NCI-H446 treated with DMSO at 0.1 percent for 48 hours (cell line): ENCODE measurements around the gene OR52A5.

Experiments used
- DNase-seq: peaks from one replicate; lab custom pipeline; 2025; lab: John Stamatoyannopoulos, UW

Gene OR52A5

DNA sequence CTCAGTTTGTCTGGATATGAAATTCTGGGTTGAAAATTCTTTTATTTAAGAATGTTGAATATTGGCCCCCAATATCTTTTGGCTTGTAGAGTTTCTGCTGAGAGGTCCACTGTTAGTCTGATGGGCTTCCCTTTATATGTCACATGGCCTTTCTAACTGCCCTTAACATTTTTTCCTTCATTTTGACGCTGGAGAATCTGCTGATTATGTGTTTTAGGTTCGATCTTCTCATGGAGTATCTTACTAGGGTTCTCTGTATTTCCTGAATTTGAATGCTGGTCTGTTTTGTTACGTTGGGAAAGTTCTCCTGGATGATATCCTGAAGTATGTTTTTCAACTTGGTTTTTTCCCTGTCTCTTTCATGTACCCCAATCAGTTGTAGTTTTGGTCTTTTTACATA, 22.8 kb downstream of the OR52A5 start:
- DNase-seq = no peak

DNA sequence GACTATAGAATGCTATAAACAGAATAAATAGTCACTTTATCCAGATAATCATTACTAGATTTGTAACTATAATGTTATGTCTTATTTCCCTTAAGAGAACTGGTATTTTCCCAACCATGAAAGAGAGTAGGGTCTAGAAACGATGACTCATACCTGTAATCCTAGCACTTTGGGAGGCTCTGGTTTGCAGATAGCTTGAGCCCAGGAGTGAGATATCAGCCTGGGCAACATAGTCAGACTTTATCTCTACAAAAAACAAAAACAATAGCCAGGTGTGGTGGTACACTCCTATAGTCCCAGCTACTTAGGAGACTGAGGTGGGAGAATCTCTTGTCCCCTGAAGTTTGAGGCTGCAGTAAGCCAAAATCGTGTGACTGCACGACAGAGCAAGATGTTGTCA, 30.9 kb downstream of the OR52A5 start:
- DNase-seq = no peak

DNA sequence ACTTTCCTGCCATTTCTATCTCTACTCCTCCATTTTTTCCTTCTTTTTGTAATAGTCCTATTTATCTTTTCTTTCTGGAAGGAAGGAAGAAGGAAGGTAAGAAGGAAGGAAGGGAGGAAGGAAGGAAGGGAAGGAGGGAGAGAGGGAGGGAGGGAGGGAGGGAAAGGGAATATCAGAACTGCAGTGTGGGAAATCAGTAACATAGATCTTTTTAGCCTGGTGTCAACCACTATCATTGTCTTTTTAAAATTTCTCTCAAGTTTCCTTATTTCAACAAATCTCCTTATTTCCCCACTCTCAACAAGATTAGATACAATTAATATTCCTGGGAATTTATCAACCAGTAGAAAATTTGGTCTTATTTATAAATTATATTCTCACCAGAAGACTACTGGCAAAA, 35.1 kb downstream of the OR52A5 start:
- no peak for DNase-seq

DNA sequence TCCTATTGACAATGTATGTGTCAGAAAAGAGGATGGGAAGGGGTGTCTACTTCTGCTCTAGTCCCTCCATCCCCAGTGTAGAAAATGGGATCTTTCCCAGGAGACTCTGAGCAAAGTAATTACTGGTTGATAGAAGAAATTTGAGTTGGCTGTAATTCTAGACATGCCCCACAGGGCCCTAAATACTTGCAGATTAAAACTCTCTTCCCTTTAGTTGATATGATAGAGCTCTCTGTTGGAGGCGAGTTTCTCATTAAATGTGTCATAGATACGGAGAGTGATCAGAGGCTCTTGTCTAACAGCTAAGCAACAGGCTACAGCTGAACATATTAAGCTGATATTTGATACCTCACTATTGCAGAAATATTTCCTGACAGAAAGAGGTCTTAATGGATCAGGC, 35.9 kb downstream of the OR52A5 start:
- no peak for DNase-seq

DNA sequence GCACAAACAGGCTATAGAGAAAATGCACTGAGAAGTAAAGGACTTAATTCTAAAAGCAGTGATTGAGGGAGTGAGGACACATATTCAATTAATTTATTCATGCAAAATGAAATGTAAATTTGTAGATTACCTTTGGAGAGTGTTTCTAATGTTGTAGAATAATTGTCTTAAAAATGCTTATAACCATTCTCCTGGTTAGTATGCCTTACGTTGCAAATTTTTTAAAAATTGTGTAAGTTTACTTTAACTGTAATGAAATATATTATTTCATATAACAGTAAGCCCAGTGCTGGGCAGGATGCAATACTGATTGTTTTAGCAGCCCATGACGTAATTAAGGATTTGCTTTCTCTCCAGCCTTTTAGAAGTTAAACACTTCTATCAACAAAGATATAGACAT, 42.1 kb downstream of the OR52A5 start:
- DNase-seq = no peak

DNA sequence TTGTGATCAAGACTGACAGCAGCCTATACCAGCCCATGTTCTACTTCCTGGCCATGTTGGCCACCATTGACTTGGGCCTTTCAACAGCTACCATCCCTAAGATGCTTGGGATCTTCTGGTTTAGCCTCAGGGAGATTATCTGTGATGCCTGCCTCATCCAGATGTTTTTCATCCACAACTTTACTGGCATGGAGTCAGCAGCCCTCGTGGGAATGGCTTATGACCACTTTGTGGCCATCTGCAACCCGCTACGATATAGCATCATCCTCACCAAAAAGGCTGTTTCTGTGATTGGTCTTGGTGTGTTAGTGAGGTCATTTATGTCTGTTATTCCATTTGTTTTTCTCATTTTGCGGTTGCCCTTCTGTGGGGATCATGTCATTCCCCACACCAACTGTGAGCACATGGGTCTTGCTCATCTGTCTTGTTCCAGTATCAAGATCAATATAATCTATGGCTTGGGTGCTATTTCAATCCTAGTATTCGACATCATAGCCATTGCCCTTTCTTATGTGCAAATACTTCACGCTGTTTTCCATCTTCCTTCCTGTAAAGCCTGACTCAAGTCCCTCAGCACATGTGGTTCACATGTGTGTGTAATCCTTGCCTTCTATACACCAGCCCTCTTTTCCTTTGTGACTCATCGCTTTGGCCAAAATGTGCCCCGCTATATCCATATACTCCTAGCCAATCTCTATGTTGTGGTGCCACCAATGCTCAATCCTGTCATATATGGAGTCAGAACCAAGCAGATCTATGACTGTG, 45.2 kb downstream of the OR52A5 start:
- DNase-seq = no peak

DNA sequence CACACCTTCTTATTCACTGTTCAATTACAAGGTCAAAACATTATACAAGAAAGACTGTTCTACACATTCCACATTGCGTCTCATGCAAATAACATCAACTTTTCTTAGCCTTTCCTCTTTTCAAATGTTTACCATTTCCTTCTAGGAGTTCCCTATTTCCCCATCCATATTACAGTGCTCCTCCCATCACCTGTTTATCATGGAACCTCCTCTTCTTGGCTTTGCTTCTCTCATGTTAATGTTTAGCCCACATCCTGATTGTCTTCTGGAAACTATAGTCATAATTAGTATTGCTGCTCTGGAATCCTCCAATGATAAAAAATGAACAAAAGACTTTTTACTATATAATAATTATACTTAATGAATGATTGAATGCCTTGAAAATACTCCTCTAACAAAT, 47.5 kb downstream of the OR52A5 start:
- DNase-seq = no peak

DNA sequence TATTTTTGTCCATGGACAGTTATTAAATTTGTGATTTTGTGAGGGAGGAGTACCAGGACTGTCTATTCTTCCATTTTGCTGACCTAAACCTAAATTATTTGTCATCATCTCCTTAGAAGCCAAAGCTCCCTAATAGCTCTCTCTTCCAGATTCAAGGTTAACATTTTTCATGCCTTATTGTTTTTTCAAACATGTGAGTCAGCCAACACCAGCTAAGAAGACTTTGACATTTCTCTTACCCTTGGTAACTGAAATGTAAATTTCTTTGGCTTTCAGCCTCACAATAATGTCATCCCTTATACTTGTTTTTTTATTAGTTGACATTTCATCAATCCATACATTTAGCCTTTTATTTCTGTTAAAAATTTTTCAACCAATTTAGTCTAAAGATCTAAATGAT, 49.6 kb downstream of the OR52A5 start:
- DNase-seq = no peak

DNA sequence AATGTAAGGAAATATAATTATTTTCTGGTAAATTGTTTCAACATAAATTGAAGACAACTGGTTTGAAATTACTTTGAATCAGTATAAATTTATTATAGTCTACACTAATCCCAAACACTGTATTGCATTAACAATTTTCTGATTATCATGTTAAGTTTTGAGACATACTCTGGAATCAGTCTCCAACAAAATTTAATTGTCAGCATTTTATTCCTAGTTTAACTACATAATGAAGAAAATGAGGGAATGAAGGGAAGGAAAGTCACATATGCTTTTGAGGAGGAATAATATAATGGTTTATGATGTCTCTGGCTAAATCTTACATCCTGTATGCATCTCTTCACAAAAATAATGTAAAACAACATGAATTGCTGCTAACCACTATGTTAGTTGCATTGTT, 54.6 kb downstream of the OR52A5 start:
- no peak for DNase-seq

DNA sequence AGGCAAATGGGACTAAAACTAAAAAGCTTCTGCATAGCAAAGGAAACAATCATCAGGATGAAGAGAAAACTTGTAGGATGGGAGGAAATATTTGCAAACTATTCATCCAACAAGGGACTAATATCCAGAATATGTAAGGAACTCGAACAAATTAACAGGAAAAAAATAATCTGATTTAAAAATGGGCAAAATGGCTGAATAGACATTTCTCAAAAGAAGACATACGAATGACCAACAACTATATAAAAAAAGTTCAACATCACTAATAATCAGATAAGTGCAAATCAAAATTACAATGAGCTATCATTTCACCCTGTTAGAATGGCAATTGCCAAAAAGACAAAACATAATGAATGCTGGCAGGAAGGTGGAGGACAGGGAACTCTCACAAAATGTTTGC, 56.8 kb downstream of the OR52A5 start:
- no peak for DNase-seq
